Thyroid gland (tissue), 4 donors: Measurements from ENCODE around the gene EGFR. TPM values are rescaled to one million over a fixed set of nuclear protein-coding genes. Genes with fewer than 3 reads are reported as not detected.

Experiments
- DNase-seq, 2 donors: peaks; one replicate each; pipeline ENCODE4 v3.0.0-alpha.2; 2019
- H3K27ac ChIP-seq, 3 donors: fragments of 200-600 bp; sonication (generic); 1 replicate in 2 of 3; 2 replicates in 1 of 3; pipeline ENCODE4 v1.5.1; 2016 to 2019; ENCODE audit warnings: mild to moderate bottlenecking in 1 of 3, moderate library complexity in 1 of 3
- H3K27me3 ChIP-seq: fragments of 200-600 bp; sonication (generic); one replicate; pipeline ENCODE4 v1.5.1; 2019
- H3K36me3 ChIP-seq, 2 donors: fragments of 200-600 bp; sonication (generic); one replicate each; pipeline ENCODE4 v1.5.1; 2016 to 2019
- H3K4me1 ChIP-seq, 2 donors: fragments of 200-600 bp; sonication (generic); one replicate each; pipeline ENCODE4 v1.5.1; 2017 to 2019
- H3K4me3 ChIP-seq, 3 donors: fragments of 200-600 bp; sonication (generic); replicated peaks in 1 of 3; 1 replicate in 2 of 3; 2 replicates in 1 of 3; pipeline ENCODE4 v1.5.1; 2016; ENCODE audit warnings: mild to moderate bottlenecking in 1 of 3
- H3K9me3 ChIP-seq: fragments of 200-600 bp; sonication (generic); one replicate; pipeline ENCODE4 v1.5.1; 2017
- CTCF ChIP-seq, 6 experiments: fragments of 200-600 bp in 3 of 6; fragments of 450-650 bp in 3 of 6; sonication (generic) in 3 of 6; IDR thresholded peaks; one replicate each; pipeline ENCODE4 v1.5.1; 2016 to 2019; ENCODE audit warnings: antibody characterized with exemption in 6 of 6, mild to moderate bottlenecking in 2 of 6, inconsistent platforms in 1 of 6, moderate library complexity in 1 of 6
- POLR2A ChIP-seq, 2 donors: fragments of 450-650 bp; IDR thresholded peaks; one replicate each; pipeline ENCODE4 v1.6.1; 2017; ENCODE audit warnings: antibody characterized with exemption in 2 of 2, mild to moderate bottlenecking in 2 of 2, moderate library complexity in 1 of 2
- WGBS, 2 donors: methylation state at CpG; one replicate each; pipeline ENCODE4 v1.1.5; 2017; 5-methylcytosine and 5-hydroxymethylcytosine counted together
- intact Hi-C: fragments of 100-400 bp; cut with DNase I; formaldehyde crosslinking; loops from one replicate; pipeline ENCODE4 v1.15.1; 2023
- total RNA-seq, 4 donors: library from RNA; depleted of rRNA; stranded (reverse); fragments of >200 nt; gene quantifications; one replicate each; pipeline ENCODE4 v1.2.3, GENCODE V29; 2016

The EGFR gene
- total RNA-seq, 4 donors from 2014 or later = 57.5 to 96.2 (median 84.7) TPM

DNA sequence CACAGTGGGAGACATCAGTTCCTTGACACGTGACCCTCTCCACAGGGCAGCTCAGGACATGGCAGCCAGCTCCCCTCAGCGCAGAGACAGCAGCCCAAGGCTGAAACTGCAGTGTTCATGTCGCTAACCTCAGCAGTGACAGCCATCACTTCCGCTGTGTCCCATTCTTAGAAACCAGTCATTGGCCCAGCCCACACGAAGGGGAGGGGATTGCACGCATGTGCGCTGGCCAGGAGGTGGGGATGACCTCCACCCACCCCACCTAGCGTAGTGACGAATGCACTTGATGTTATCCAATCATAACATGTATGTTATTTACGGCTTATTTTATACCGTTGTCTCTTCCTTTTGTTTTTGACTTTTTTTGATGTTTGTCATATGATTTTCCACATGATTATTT, 36.9 kb upstream of the EGFR start:
- 92 to 95% methylated on average over 11 of the region's 11 CpGs for WGBS, 2 donors
- intact Hi-C loops = no loop called here

GRCh38 chr7:54985426-54986330, 33.1 kb upstream of the EGFR start:
- intact Hi-C loops = no loop called here
- 84 to 88% methylated on average over 7 of the region's 7 CpGs for WGBS, 2 donors
- no peaks in the 10 kb centered on the region for H3K27me3 ChIP-seq
- H3K36me3 ChIP-seq = no peaks in the 10 kb centered on the region
- no peak for DNase-seq
- H3K27ac ChIP-seq = no peak overlapping the region
- H3K4me1 ChIP-seq = no peaks in the 10 kb centered on the region
- no peaks in the 10 kb centered on the region for H3K9me3 ChIP-seq
- TF ChIP-seq POLR2A (IDR thresholded peaks at IDR 0.05) (no peak), CTCF (IDR thresholded peaks at IDR 0.05) (no peak)
- no peak overlapping the region for H3K4me3 ChIP-seq

More for the DNA sequence above, 36.9 kb upstream of the EGFR start:
- no peaks in the 10 kb centered on the region for H3K9me3 ChIP-seq
- H3K36me3 ChIP-seq = no peaks in the 10 kb centered on the region
- no peak for DNase-seq
- TF ChIP-seq POLR2A (IDR thresholded peaks at IDR 0.05) = no peak
- TF ChIP-seq CTCF (IDR thresholded peaks at IDR 0.05) = no peak
- H3K4me1 ChIP-seq = no peaks in the 10 kb centered on the region
- no peak overlapping the region for H3K27ac ChIP-seq
- H3K4me3 ChIP-seq = no peak overlapping the region
- H3K27me3 ChIP-seq = no peaks in the 10 kb centered on the region

- 88 to 95% methylated on average over 4 of the region's 4 CpGs for WGBS, 2 donors
- no peak for TF ChIP-seq POLR2A (IDR thresholded peaks at IDR 0.05)
- TF ChIP-seq CTCF (IDR thresholded peaks at IDR 0.05) = no peak
These were observed 32.1 kb upstream of the EGFR start for GRCh38 chr7:54986716-54987115.

DNA sequence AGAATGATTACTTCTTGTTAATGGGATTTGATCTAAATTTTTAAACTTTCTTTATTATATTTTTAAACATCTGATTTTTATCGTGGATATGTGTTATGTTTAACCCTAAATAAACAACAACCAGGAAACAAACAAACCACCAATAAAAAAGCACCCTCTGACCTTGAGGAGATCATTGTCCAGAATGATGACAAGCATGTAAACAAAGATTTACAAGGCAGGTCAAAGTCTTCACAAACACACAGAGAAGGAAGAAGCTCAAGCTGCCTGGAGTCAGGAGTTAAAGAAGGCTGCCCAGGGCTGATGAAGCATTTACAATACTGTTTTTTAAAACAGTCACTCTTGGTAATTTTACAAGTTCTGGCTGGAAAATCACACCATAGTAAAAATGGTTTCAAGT, 31.0 kb upstream of the EGFR start:
- H3K9me3 ChIP-seq = no peaks in the 10 kb centered on the region
- TF ChIP-seq POLR2A (IDR thresholded peaks at IDR 0.05) = no peak
- TF ChIP-seq CTCF (IDR thresholded peaks at IDR 0.05) = no peak
- no peaks in the 10 kb centered on the region for H3K36me3 ChIP-seq
- H3K27ac ChIP-seq = no peak overlapping the region
- intact Hi-C loops = no loop called here
- no peak overlapping the region for H3K4me3 ChIP-seq
- no peak for DNase-seq
- no peaks in the 10 kb centered on the region for H3K27me3 ChIP-seq
- no peaks in the 10 kb centered on the region for H3K4me1 ChIP-seq
- 66 to 70% methylated on average over 1 of the region's 1 CpG for WGBS, 2 donors

More at GRCh38 chr7:54986716-54987115, 32.1 kb upstream of the EGFR start:
- Histone ChIP-seq H3K36me3 (no peaks in the 10 kb centered on the region), H3K27me3 (no peaks in the 10 kb centered on the region), H3K4me1 (no peaks in the 10 kb centered on the region), H3K27ac (no peak overlapping the region), H3K4me3 (no peak overlapping the region), H3K9me3 (no peaks in the 10 kb centered on the region)
- DNase-seq = no peak
- intact Hi-C loops = no loop called here

DNA sequence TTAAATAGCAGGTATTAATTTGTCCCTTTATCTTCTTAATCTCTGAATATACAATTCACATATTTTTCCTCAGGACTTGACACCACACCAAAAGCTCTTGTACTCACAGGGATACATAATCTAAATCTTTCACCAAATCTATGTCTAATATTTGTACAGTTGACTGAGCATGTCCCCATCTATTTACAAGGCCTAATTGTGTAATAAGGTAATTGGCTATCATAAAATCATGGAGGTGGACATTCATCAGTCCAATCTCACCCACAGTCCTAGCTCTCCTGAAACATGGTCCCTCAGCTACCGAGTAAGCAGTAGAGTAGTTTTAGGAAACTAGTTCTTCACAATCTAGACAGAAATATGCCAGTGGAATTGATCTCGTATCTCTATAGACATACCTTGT, 30.3 kb upstream of the EGFR start:
- H3K27ac ChIP-seq = no peak overlapping the region
- no peak for DNase-seq
- no peak overlapping the region for H3K4me3 ChIP-seq
- WGBS, 2 donors = 93 to 98% methylated on average over 2 of the region's 2 CpGs
- H3K9me3 ChIP-seq = no peaks in the 10 kb centered on the region
- no peaks in the 10 kb centered on the region for H3K36me3 ChIP-seq
- H3K27me3 ChIP-seq = no peaks in the 10 kb centered on the region
- TF ChIP-seq POLR2A (IDR thresholded peaks at IDR 0.05) = no peak
- TF ChIP-seq CTCF (IDR thresholded peaks at IDR 0.05) = no peak
- intact Hi-C loops = no loop called here
- H3K4me1 ChIP-seq = peaks cover 0 to 4% of the 10 kb centered on the region in 2 donors
